ENCODE data around the gene MMP28.

The MMP28 gene

GRCh38 chr17:35799942-35800341, 4.5 kb upstream of the MMP28 start:
- DNase-seq (ENCODE audit: low spot score): no peak

GRCh38 chr17:35797918-35798317, 2.5 kb upstream of the MMP28 start:
- DNase-seq (ENCODE audit: low spot score): no peak

- no peak for DNase-seq (ENCODE audit: low spot score)
Observed at GRCh38 chr17:35797370-35797769, 1.9 kb upstream of the MMP28 start.

GRCh38 chr17:35796942-35797341, 1.5 kb upstream of the MMP28 start:
- DNase-seq (ENCODE audit: low spot score): no peak

- no peak for DNase-seq (ENCODE audit: low spot score)
Observed at GRCh38 chr17:35795871-35796265, 427 bp upstream of the MMP28 start.

GRCh38 chr17:35793257-35793656, 2.2 kb downstream of the MMP28 start:
- DNase-seq (ENCODE audit: low spot score): no peak

GRCh38 chr17:35791681-35792350, 3.6 kb downstream of the MMP28 start:
- DNase-seq (ENCODE audit: low spot score): no peak

- DNase-seq (ENCODE audit: low spot score): no peak
Observed at GRCh38 chr17:35790841-35791240, 4.6 kb downstream of the MMP28 start.

- no peak for DNase-seq (ENCODE audit: low spot score)
Observed at GRCh38 chr17:35788477-35789368, 6.7 kb downstream of the MMP28 start.

- no peak for DNase-seq (ENCODE audit: low spot score)
Observed at GRCh38 chr17:35786941-35787432, 8.5 kb downstream of the MMP28 start.

GRCh38 chr17:35784895-35785294, 10.5 kb downstream of the MMP28 start:
- no peak for DNase-seq (ENCODE audit: low spot score)

- no peak for DNase-seq (ENCODE audit: low spot score)
Observed at GRCh38 chr17:35780950-35781349, 14.5 kb downstream of the MMP28 start.

GRCh38 chr17:35778641-35779196, 16.7 kb downstream of the MMP28 start:
- DNase-seq (ENCODE audit: low spot score): no peak

GRCh38 chr17:35775583-35775982, 19.9 kb downstream of the MMP28 start:
- no peak for DNase-seq (ENCODE audit: low spot score)

- no peak for DNase-seq (ENCODE audit: low spot score)
Observed at GRCh38 chr17:35775039-35775438, 20.4 kb downstream of the MMP28 start.

GRCh38 chr17:35774499-35774898, 20.9 kb downstream of the MMP28 start:
- no peak for DNase-seq (ENCODE audit: low spot score)

- DNase-seq (ENCODE audit: low spot score): no peak
Observed at GRCh38 chr17:35773679-35774425, 21.6 kb downstream of the MMP28 start.

- DNase-seq (ENCODE audit: low spot score): no peak
Observed at GRCh38 chr17:35773129-35773528, 22.3 kb downstream of the MMP28 start.

GRCh38 chr17:35769895-35770486, 25.4 kb downstream of the MMP28 start:
- DNase-seq (ENCODE audit: low spot score): no peak

GRCh38 chr17:35768797-35769196, 26.6 kb downstream of the MMP28 start:
- no peak for DNase-seq (ENCODE audit: low spot score)

GRCh38 chr17:35766903-35767510, 28.4 kb downstream of the MMP28 start:
- peak; percentile 75 for DNase-seq (ENCODE audit: low spot score)

All from HuH-7.5 (cell line).